ENCODE measurements around the gene ARL13B. TPM values are rescaled to one million over a fixed set of nuclear protein-coding genes. Genes with fewer than 3 reads are reported as not detected.

Gene ARL13B
- 10 to 100 TPM in 1 of 4 donors, 1 to 10 TPM in 3; 6.6 to 10.4 (median 9.4) TPM for total RNA-seq

GRCh38 chr3:93979850-93980676 lies at the start of gene ARL13B:
Gene ARL13B (plus strand): TSS chr3:93980155. CDS start chr3:93980424, 269 bp downstream.
- no peak for TF ChIP-seq CTCF (IDR thresholded peaks at IDR 0.05; ENCODE audit: low read depth)

- no peak for TF ChIP-seq CTCF (IDR thresholded peaks at IDR 0.05; ENCODE audit: low read depth)
Measured at GRCh38 chr3:93931597-93932229, 48.2 kb upstream of the ARL13B start.

GRCh38 chr3:93934366-93935046 lies 45.4 kb upstream of the ARL13B start:
- TF ChIP-seq CTCF (IDR thresholded peaks at IDR 0.05; ENCODE audit: low read depth), result no peak

GRCh38 chr3:93936549-93936948 lies 43.4 kb upstream of the ARL13B start:
- no peak for TF ChIP-seq CTCF (IDR thresholded peaks at IDR 0.05; ENCODE audit: low read depth)

- no peak for TF ChIP-seq CTCF (IDR thresholded peaks at IDR 0.05; ENCODE audit: low read depth)
Measured at GRCh38 chr3:93961026-93961425, 18.9 kb upstream of the ARL13B start.

GRCh38 chr3:93961489-93961888 lies 18.5 kb upstream of the ARL13B start:
- TF ChIP-seq CTCF (IDR thresholded peaks at IDR 0.05; ENCODE audit: low read depth), result no peak

- TF ChIP-seq CTCF (IDR thresholded peaks at IDR 0.05; ENCODE audit: low read depth), result no peak
Measured at GRCh38 chr3:93962798-93963197, 17.2 kb upstream of the ARL13B start.
